Colonic mucosa (tissue), 4 donors: ENCODE measurements around the gene DNASE2B. TPM values are rescaled to one million over a fixed set of nuclear protein-coding genes. Genes with fewer than 3 reads are reported as not detected.
A peak's percentile ranks its signal among the peaks of the same experiment; 100 is the strongest.

Experiments
- DNase-seq: peaks from one replicate; pipeline ENCODE4 v3.0.0-alpha.2; 2020
- H3K27ac ChIP-seq: fragments of 200-600 bp; one replicate; pipeline ENCODE4 v1.8.0; 2021
- H3K27me3 ChIP-seq: fragments of 200-600 bp; one replicate; pipeline ENCODE4 v1.8.0; 2021
- H3K36me3 ChIP-seq: fragments of 200-600 bp; one replicate; pipeline ENCODE4 v1.8.0; 2021
- H3K4me1 ChIP-seq: fragments of 200-600 bp; one replicate; pipeline ENCODE4 v1.8.0; 2021; ENCODE audit warnings: mild to moderate bottlenecking
- H3K4me3 ChIP-seq: fragments of 200-600 bp; one replicate; pipeline ENCODE4 v1.8.0; 2021
- H3K9ac ChIP-seq, 2 donors: one replicate each; pipeline ENCODE4 v1.7.0; 2013; ENCODE audit warnings: control low read depth in 2 of 2, low read depth in 2 of 2, low read length in 2 of 2
- H3K9me3 ChIP-seq: fragments of 200-600 bp; one replicate; pipeline ENCODE4 v1.8.0; 2021
- CTCF ChIP-seq: fragments of 200-600 bp; IDR thresholded peaks from one replicate; pipeline ENCODE4 v1.8.0; 2022; ENCODE audit warnings: antibody characterized with exemption, mild to moderate bottlenecking
- intact Hi-C: fragments of 100-400 bp; cut with DNase I; formaldehyde crosslinking; loops from one replicate; pipeline ENCODE4 v1.14.1; 2022
- total RNA-seq, 2 donors: library from RNA; stranded (reverse); fragmentation: NEBNext Ultra II Directional in 1 of 2; extraction: Animal tissue kit (Norgen Biotek cat#: 25700) in 1 of 2; gene quantifications; one replicate each; pipeline ENCODE4 v1.2.1, GENCODE V29; 2021
- donor health status: healthy.
- donor health status: DM: no; HTN: no; CAD: no.
- donor health status: DM: no; HTN: no; CAD: no.

Gene DNASE2B
- total RNA-seq, 2 donors from 2014 or later: 0.82 to 1.2 TPM

GRCh38 chr1:84402060-84402459 lies 3.8 kb downstream of the DNASE2B start:
- Histone ChIP-seq H3K9ac (no peak overlapping the region), H3K9me3 (no peaks in the 10 kb centered on the region), H3K4me3 (no peak overlapping the region), H3K27me3 (no peaks in the 10 kb centered on the region), H3K4me1 (no peaks in the 10 kb centered on the region), H3K36me3 (no peaks in the 10 kb centered on the region), H3K27ac (no peak overlapping the region)
- DNase-seq: no peak
- no peak for TF ChIP-seq CTCF
- intact Hi-C loops: no loop called here

GRCh38 chr1:84402501-84402900 lies 4.2 kb downstream of the DNASE2B start:
- DNase-seq: no peak
- Histone ChIP-seq H3K36me3 (no peaks in the 10 kb centered on the region), H3K9ac (no peak overlapping the region), H3K4me1 (no peaks in the 10 kb centered on the region), H3K4me3 (no peak overlapping the region), H3K27me3 (no peaks in the 10 kb centered on the region), H3K9me3 (no peaks in the 10 kb centered on the region), H3K27ac (no peak overlapping the region)
- intact Hi-C loops: no loop called here
- no peak for TF ChIP-seq CTCF

- H3K27ac ChIP-seq: no peak overlapping the region
- intact Hi-C loops: no loop called here
- H3K4me1 ChIP-seq: no peaks in the 10 kb centered on the region
- no peak overlapping the region for H3K9ac ChIP-seq
- no peak for TF ChIP-seq CTCF
- H3K4me3 ChIP-seq: no peak overlapping the region
- H3K27me3 ChIP-seq: no peaks in the 10 kb centered on the region
- H3K9me3 ChIP-seq: no peaks in the 10 kb centered on the region
- DNase-seq: no peak
- H3K36me3 ChIP-seq: no peaks in the 10 kb centered on the region
Measured at GRCh38 chr1:84403347-84403746, 5.1 kb downstream of the DNASE2B start.

GRCh38 chr1:84406346-84406861 lies 8.1 kb downstream of the DNASE2B start:
- H3K9ac ChIP-seq: peak overlapping the region in 1 of 2 donors; percentile 9
- peak; percentile 68 for DNase-seq
- H3K27me3 ChIP-seq: no peaks in the 10 kb centered on the region
- no peak for TF ChIP-seq CTCF
- intact Hi-C loops: no loop called here
- no peaks in the 10 kb centered on the region for H3K4me1 ChIP-seq
- H3K4me3 ChIP-seq: no peak overlapping the region
- no peaks in the 10 kb centered on the region for H3K9me3 ChIP-seq
- H3K36me3 ChIP-seq: no peaks in the 10 kb centered on the region
- peak overlapping the region; percentile 49 for H3K27ac ChIP-seq

GRCh38 chr1:84407524-84407923 lies 9.2 kb downstream of the DNASE2B start:
- no peaks in the 10 kb centered on the region for H3K36me3 ChIP-seq

More at GRCh38 chr1:84407524-84407923, 9.2 kb downstream of the DNASE2B start:
- H3K9me3 ChIP-seq: no peaks in the 10 kb centered on the region
- no peaks in the 10 kb centered on the region for H3K27me3 ChIP-seq
- no peak overlapping the region for H3K4me3 ChIP-seq
- H3K27ac ChIP-seq: peak overlapping the region; percentile 49
- H3K4me1 ChIP-seq: no peaks in the 10 kb centered on the region
- no peak for TF ChIP-seq CTCF
- no peak for DNase-seq
- intact Hi-C loops: no loop called here
- H3K9ac ChIP-seq: no peak overlapping the region
